ENCODE results near the gene PTPN5. TPM values are rescaled to one million over a fixed set of nuclear protein-coding genes. Genes with fewer than 3 reads are reported as not detected.
"Not testable (repeated sequence)": the region's sequence is repeated elsewhere in the genome, so short reads cannot be mapped to it uniquely, and the experiment has no call there.

The PTPN5 gene
- total and polyA plus RNA-seq, 5 donors: 0.74 to 2.0 (median 1.6) TPM; not detected in 1

DNA sequence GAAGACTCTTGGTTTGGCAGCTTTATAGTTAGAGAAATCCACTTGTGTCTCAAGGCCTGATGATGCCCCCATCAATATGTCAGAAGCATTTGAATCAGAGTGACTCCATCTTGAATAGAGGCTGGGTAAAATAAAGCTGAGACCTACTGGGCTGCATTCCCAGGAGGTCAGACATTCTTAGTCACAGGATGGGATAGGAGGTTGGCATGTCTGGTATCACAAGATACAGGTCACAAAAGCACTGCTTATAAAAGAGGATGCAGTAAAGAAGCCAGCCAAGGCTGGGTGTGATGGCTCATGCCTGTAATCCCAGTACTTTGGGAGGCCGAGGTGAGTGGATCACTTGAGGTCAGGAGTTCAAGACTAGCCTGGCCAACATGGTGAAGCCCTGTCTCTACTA is 109.6 kb downstream of the PTPN5 start:
- DNase-seq; H3K27ac ChIP-seq (ENCODE audit: low read length); intact Hi-C loops (cut with DNase I); H3K4me3 ChIP-seq (ENCODE audit: low read length); H3K9me3 ChIP-seq (ENCODE audit: control insufficient read depth, low read length); ATAC-seq; H3K27me3 ChIP-seq (ENCODE audit: control insufficient read depth, insufficient read depth); H3K4me1 ChIP-seq (ENCODE audit: control insufficient read depth, insufficient read depth, low read length): not testable (repeated sequence)
- WGBS: 74% methylated on average over 1 of the region's 1 CpG

Other genes with a start within 250 kb of the PTPN5 start
- gene UEVLD, start 203.1 kb downstream of the PTPN5 start, total RNA-seq: 10 to 100 TPM; 16.7 to 19.0 (median 17.4) TPM
- 7.0 TPM for gene UEVLD, start 203.1 kb downstream of the PTPN5 start, polyA plus RNA-seq
- 10 to 100 TPM in 2 of 4 donors, 1 to 10 TPM in 2; 8.2 to 16.4 (median 11.6) TPM for gene MISFA, start 192.0 kb downstream of the PTPN5 start, total RNA-seq
- gene MISFA, start 192.0 kb downstream of the PTPN5 start, polyA plus RNA-seq: 8.2 TPM
- gene SPTY2D1, start 157.5 kb downstream of the PTPN5 start, total RNA-seq: 10 to 100 TPM; 10.1 to 13.5 (median 12.3) TPM
- 4.3 TPM for gene SPTY2D1, start 157.5 kb downstream of the PTPN5 start, polyA plus RNA-seq
- gene TMEM86A, start 93.0 kb downstream of the PTPN5 start, total RNA-seq: 1 to 10 TPM; 4.6 to 6.8 (median 5.1) TPM
- 3.6 TPM for gene TMEM86A, start 93.0 kb downstream of the PTPN5 start, polyA plus RNA-seq
- gene IGSF22, start 65.6 kb downstream of the PTPN5 start, total RNA-seq: 1 to 10 TPM; 1.0 to 1.3 (median 1.1) TPM
- 0.66 TPM for gene IGSF22, start 65.6 kb downstream of the PTPN5 start, polyA plus RNA-seq
- gene MRGPRX1, start 147.6 kb upstream of the PTPN5 start, total RNA-seq: not detected
- gene MRGPRX1, start 147.6 kb upstream of the PTPN5 start, polyA plus RNA-seq: not detected